H1 (cell line): ENCODE results near the gene YY1AP1. TPM values are rescaled to one million over a fixed set of nuclear protein-coding genes. Genes with fewer than 3 reads are reported as not detected.

ENCODE experiments used
- CTCF ChIA-PET: fragments of 300-600 bp; sonication (Branson Sonifier 250); formaldehyde crosslinking; loops from one replicate; lab custom pipeline; 2021; ENCODE audit not compliant: partially characterized antibody; lab: Charles Lee
- POLR2A ChIA-PET: fragments of 300-600 bp; sonication (Branson Sonifier 250); formaldehyde crosslinking; loops from one replicate; lab custom pipeline; 2021; ENCODE audit warnings: inconsistent platforms; ENCODE audit not compliant: partially characterized antibody; lab: Charles Lee
- DNase-seq, 2 experiments: peaks; one replicate each; pipeline versions ENCODE4 v3.0.0 to v3.0.0-alpha.2; 2010 to 2022; ENCODE audit warnings: low spot score in 2 of 2, low read depth in 1 of 2, mixed read lengths in 1 of 2
- FAIRE-seq: peaks from 2 replicates; lab custom pipeline; 2011; peaks lifted over from hg19 to GRCh38; lab: Jason Lieb, UNC
- H2AFZ ChIP-seq: 2 replicates; pipeline ENCODE4 v1.8.1; 2012; ENCODE audit warnings: low read length, inconsistent platforms
- H2AK5ac ChIP-seq: 2 replicates; pipeline ENCODE4 v1.6.1; 2013; ENCODE audit warnings: low read depth, low read length
- H2BK120ac ChIP-seq: replicated peaks from 2 replicates; pipeline ENCODE3; 2013; ENCODE audit warnings: low read depth, low read length, inconsistent platforms
- H2BK12ac ChIP-seq: 2 replicates; pipeline ENCODE4 v1.6.1; 2013; ENCODE audit warnings: low read depth, low read length
- H2BK15ac ChIP-seq: 2 replicates; pipeline ENCODE4 v1.6.1; 2013; ENCODE audit warnings: low read length
- H2BK20ac ChIP-seq: 2 replicates; pipeline ENCODE4 v1.6.1; 2013; ENCODE audit warnings: low read length
- H2BK5ac ChIP-seq: 2 replicates; pipeline ENCODE4 v1.6.1; 2013; ENCODE audit warnings: low read depth, low read length
- H3K14ac ChIP-seq: 2 replicates; pipeline ENCODE4 v1.6.1; 2013; ENCODE audit warnings: inconsistent platforms; ENCODE audit not compliant: insufficient read length
- H3K18ac ChIP-seq: 2 replicates; pipeline ENCODE4 v1.6.1; 2013; ENCODE audit warnings: low read length; ENCODE audit errors: extremely low read depth
- H3K23ac ChIP-seq: 2 replicates; pipeline ENCODE4 v1.6.1; 2013; ENCODE audit warnings: inconsistent platforms; ENCODE audit not compliant: insufficient read length
- H3K23me2 ChIP-seq: 2 replicates; pipeline ENCODE4 v1.6.1; 2013; ENCODE audit warnings: low read depth, low read length
- H3K27ac ChIP-seq: 2 replicates; pipeline ENCODE4 v1.6.1; 2011; ENCODE audit warnings: low read depth, low read length, inconsistent platforms
- H3K27me3 ChIP-seq, 4 experiments: replicated peaks in 1 of 4; 1 replicate in 1 of 4; 2 replicates in 3 of 4; pipeline versions ENCODE4 v1.6.1 to v1.8.1; 2011 to 2013; ENCODE audit warnings: low read length in 3 of 4, mild to moderate bottlenecking in 3 of 4, inconsistent platforms in 2 of 4, mixed read lengths in 2 of 4, moderate library complexity in 1 of 4; ENCODE audit not compliant: control insufficient read depth in 3 of 4, insufficient read depth in 3 of 4; ENCODE audit errors: extremely low read depth in 1 of 4
- H3K36me3 ChIP-seq, 4 experiments: 2 replicates each; pipeline versions ENCODE4 v1.6.1 to v1.8.1; 2011 to 2013; ENCODE audit warnings: mild to moderate bottlenecking in 4 of 4, low read length in 3 of 4, moderate library complexity in 2 of 4, control low read depth in 1 of 4, inconsistent platforms in 1 of 4; ENCODE audit not compliant: insufficient read depth in 4 of 4, control insufficient read depth in 2 of 4
- H3K4ac ChIP-seq: replicated peaks from 2 replicates; pipeline ENCODE3; 2013; ENCODE audit warnings: low read length, low read depth, mixed read lengths, inconsistent platforms; ENCODE audit not compliant: insufficient read length
- H3K4me1 ChIP-seq, 4 experiments: replicated peaks in 1 of 4; 1 replicate in 1 of 4; 2 replicates in 3 of 4; pipeline versions ENCODE4 v1.6.1 to v1.8.1; 2011 to 2013; ENCODE audit warnings: low read length in 3 of 4, inconsistent platforms in 2 of 4, mixed read lengths in 1 of 4; ENCODE audit not compliant: insufficient read depth in 4 of 4, control insufficient read depth in 3 of 4
- H3K4me2 ChIP-seq, 2 experiments: 2 replicates each; pipeline versions ENCODE4 v1.6.1 to v1.8.1; 2011 to 2013; ENCODE audit warnings: low read depth in 2 of 2, low read length in 2 of 2, control low read depth in 1 of 2, inconsistent platforms in 1 of 2, mild to moderate bottlenecking in 1 of 2; ENCODE audit not compliant: insufficient read depth in 1 of 2
- H3K4me3 ChIP-seq, 4 experiments: fragments of 200-600, 300-600 bp in 1 of 4; sonication (generic), shearing (Covaris generic), sonication (Bioruptor Twin) in 1 of 4; 2 replicates each; pipeline versions ENCODE4 v1.5.1 to v1.8.1; 2011 to 2016; ENCODE audit warnings: low read length in 4 of 4, low read depth in 3 of 4, control low read depth in 2 of 4, inconsistent platforms in 2 of 4, mild to moderate bottlenecking in 2 of 4, mixed read lengths in 1 of 4, moderate library complexity in 1 of 4; ENCODE audit not compliant: insufficient read depth in 2 of 4; ENCODE audit errors: extremely low read depth in 1 of 4
- H3K56ac ChIP-seq: replicated peaks from 2 replicates; pipeline ENCODE3; 2013; ENCODE audit warnings: low read depth, mild to moderate bottlenecking, mixed read lengths, low read length, inconsistent platforms; ENCODE audit not compliant: insufficient read length
- H3K79me1 ChIP-seq: 2 replicates; pipeline ENCODE4 v1.6.1; 2013; ENCODE audit warnings: low read depth, low read length, control low read depth
- H3K79me2 ChIP-seq, 2 experiments: 2 replicates each; pipeline versions ENCODE4 v1.6.1 to v1.8.1; 2012 to 2013; ENCODE audit warnings: low read length in 2 of 2, mild to moderate bottlenecking in 2 of 2, inconsistent platforms in 1 of 2; ENCODE audit not compliant: insufficient read depth in 2 of 2, control insufficient read depth in 1 of 2
- H3K9ac ChIP-seq, 4 experiments: replicated peaks in 1 of 4; 1 replicate in 1 of 4; 2 replicates in 3 of 4; pipeline versions ENCODE4 v1.6.1 to v1.8.1; 2011 to 2013; ENCODE audit warnings: low read depth in 3 of 4, low read length in 3 of 4, control low read depth in 2 of 4, mild to moderate bottlenecking in 2 of 4, moderate library complexity in 2 of 4, inconsistent platforms in 1 of 4; ENCODE audit errors: extremely low read depth in 1 of 4
- H3K9me3 ChIP-seq, 2 experiments: 2 replicates each; pipeline versions ENCODE4 v1.6.1 to v1.8.1; 2012 to 2013; ENCODE audit warnings: mild to moderate bottlenecking in 2 of 2, moderate library complexity in 2 of 2, control low read depth in 1 of 2, inconsistent platforms in 1 of 2, low read depth in 1 of 2, low read length in 1 of 2, mixed read lengths in 1 of 2; ENCODE audit not compliant: insufficient read depth in 2 of 2
- H4K20me1 ChIP-seq, 2 experiments: replicated peaks in 1 of 2; 2 replicates each; pipeline versions ENCODE3 to v1.8.1; 2011 to 2013; ENCODE audit warnings: inconsistent platforms in 2 of 2, low read length in 2 of 2, mild to moderate bottlenecking in 1 of 2; ENCODE audit not compliant: insufficient read depth in 2 of 2, control insufficient read depth in 1 of 2
- H4K5ac ChIP-seq: 2 replicates; pipeline ENCODE4 v1.6.1; 2013; ENCODE audit warnings: low read length, low read depth, mixed read lengths, inconsistent platforms; ENCODE audit not compliant: insufficient read length
- H4K8ac ChIP-seq: 2 replicates; pipeline ENCODE4 v1.8.0; 2013; ENCODE audit warnings: mild to moderate bottlenecking, moderate library complexity, low read length, inconsistent platforms; ENCODE audit not compliant: insufficient read depth; ENCODE audit errors: extremely low read depth
- H4K91ac ChIP-seq: replicated peaks from 2 replicates; pipeline ENCODE3; 2013; ENCODE audit warnings: low read length, mixed read lengths, inconsistent platforms; ENCODE audit not compliant: insufficient read length
- ATF3 ChIP-seq: IDR thresholded peaks from 2 replicates; pipeline ENCODE4 v1.6.1; 2011; ENCODE audit warnings: low read depth, mild to moderate bottlenecking, low read length; ENCODE audit not compliant: insufficient read depth
- BRCA1 ChIP-seq: IDR thresholded peaks from 2 replicates; pipeline ENCODE4 v1.6.1; 2012; ENCODE audit warnings: low read depth, low read length, improper control_type of control experiment
- JUND ChIP-seq: IDR thresholded peaks from 2 replicates; pipeline ENCODE4 v1.6.1; 2011; ENCODE audit warnings: mild to moderate bottlenecking, improper control_type of control experiment, low read length
- MAX ChIP-seq: IDR thresholded peaks from 2 replicates; pipeline ENCODE4 v1.6.1; 2012; ENCODE audit warnings: inconsistent platforms
- RBBP5 ChIP-seq: IDR thresholded peaks from 2 replicates; pipeline ENCODE4 v1.7.1; 2012; ENCODE audit warnings: low read depth, mild to moderate bottlenecking, inconsistent platforms, low read length, moderate library complexity, borderline replicate concordance
- RNF2 ChIP-seq: fragments of 200-900, 300-1000 bp; sonication (generic); IDR thresholded peaks from 2 replicates; pipeline ENCODE4 v1.7.1; 2016; ENCODE audit warnings: borderline replicate concordance, low read depth, mild to moderate bottlenecking, antibody characterized with exemption, low read length; ENCODE audit not compliant: poor library complexity, severe bottlenecking; ENCODE audit errors: missing control alignments
- WGBS, 2 experiments: shearing (Covaris generic) in 1 of 2; methylation state at CpG; one replicate each; pipeline versions ENCODE4 v1.1.6 to v1.1.7; 2013 to 2015; ENCODE audit warnings: low lambda C conversion rate in 2 of 2, mixed read lengths in 2 of 2, inconsistent platforms in 1 of 2, low coverage in 1 of 2, missing lambda C conversion rate in 1 of 2; ENCODE audit not compliant: insufficient replicate concordance in 2 of 2, insufficient coverage in 1 of 2, insufficient read length in 1 of 2; ENCODE audit errors: extremely low coverage in 1 of 2, missing lambda C conversion rate in 1 of 2; 5-methylcytosine and 5-hydroxymethylcytosine counted together
- polyA plus RNA-seq, 7 experiments: library from polyadenylated mRNA; depleted of rRNA in 3 of 7; stranded (reverse) in 5 of 7; unstranded in 2 of 7; fragments of >200 nt in 5 of 7; fragments of 200-250 nt in 2 of 7; gene quantifications; 1 replicate in 5 of 7; 2 replicates in 1 of 7; 4 replicates in 1 of 7; pipeline versions ENCODE4 v1.2.1 to v1.2.3, GENCODE V29; 2011 to 2013; ENCODE audit warnings: missing spikeins in 2 of 7, mixed read lengths in 2 of 7
- total RNA-seq: library from RNA; stranded (reverse); fragmentation: NEBNext Ultra II Directional; extraction: Animal tissue kit (Norgen Biotek cat#: 25700); gene quantifications from 2 replicates; pipeline ENCODE4 v1.2.1, GENCODE V29; 2021

YY1AP1 gene
- total and polyA plus RNA-seq, 2 of the 8 experiments (the other 6 are each of a cell fraction or from before 2014, with no cell fraction given) = 44.2 to 48.6 TPM

GRCh38 chr1:155695072-155695471 lies 6.5 kb upstream of the YY1AP1 start:
- peaks cover 8% of the 10 kb centered on the region for H3K79me1 ChIP-seq
- no peak overlapping the region for H3K23ac ChIP-seq
- no peak overlapping the region for H2BK20ac ChIP-seq
- H3K4me2 ChIP-seq = no peak overlapping the region
- FAIRE-seq (no peak), DNase-seq (no peak)
- H2BK15ac ChIP-seq = no peak overlapping the region
- no peak overlapping the region for H3K9ac ChIP-seq
- H3K27ac ChIP-seq = no peak overlapping the region
- H2BK12ac ChIP-seq = no peak overlapping the region; the same call in 1 of the 2 replicates
- WGBS, 2 experiments = 96% methylated on average over 4 of the region's 4 CpGs; no CpG with 5 or more reads in 1 of the 2 experiments
- H4K5ac ChIP-seq = no peak overlapping the region
- no peak overlapping the region for H3K4me3 ChIP-seq
- POLR2A ChIA-PET = interaction anchor here (1.2 kb wide), 1 partner anchor 10 kb away, joined by 3 read pairs; no protein-coding TSS in a partner anchor
- H3K4me1 ChIP-seq = peaks cover 0 to 3% (median under 1%) of the 10 kb centered on the region in 4 experiments; a peak in 2 of 7 replicates
- no peaks in the 10 kb centered on the region for H3K27me3 ChIP-seq
- H3K79me2 ChIP-seq = peaks cover 8 to 96% of the 10 kb centered on the region in 2 experiments; a peak in 3 of 4 replicates
- CTCF ChIA-PET = no interaction called here
- no peak overlapping the region for H2AFZ ChIP-seq
- H4K91ac ChIP-seq = no peak overlapping the region
- no peak overlapping the region for H3K18ac ChIP-seq
- H3K23me2 ChIP-seq = no peaks in the 10 kb centered on the region
- no peak overlapping the region for H3K4ac ChIP-seq
- TF ChIP-seq RBBP5 (no peak), BRCA1 (no peak), ATF3 (no peak), MAX (no peak), RNF2 (no peak), JUND (no peak)
- H2BK5ac ChIP-seq = no peak overlapping the region
- peaks cover 3% of the 10 kb centered on the region in 2 experiments for H3K9me3 ChIP-seq
- H3K56ac ChIP-seq = no peak overlapping the region
- H4K20me1 ChIP-seq = no peaks in the 10 kb centered on the region
- no peak overlapping the region for H3K14ac ChIP-seq
- H4K8ac ChIP-seq = no peak overlapping the region
- H2AK5ac ChIP-seq = no peak overlapping the region
- no peak overlapping the region for H2BK120ac ChIP-seq
- H3K36me3 ChIP-seq = peaks cover 0 to 32% (median 8%) of the 10 kb centered on the region in 4 experiments; a peak in 3 of 8 replicates
